Colonic mucosa (tissue), 4 donors: ENCODE results near the gene FRYL. TPM values are rescaled to one million over a fixed set of nuclear protein-coding genes. Genes with fewer than 3 reads are reported as not detected.

Experiments
- DNase-seq: peaks from one replicate; pipeline ENCODE4 v3.0.0-alpha.2; 2020
- H3K27ac ChIP-seq: fragments of 200-600 bp; one replicate; pipeline ENCODE4 v1.8.0; 2021
- H3K27me3 ChIP-seq: fragments of 200-600 bp; one replicate; pipeline ENCODE4 v1.8.0; 2021
- H3K36me3 ChIP-seq: fragments of 200-600 bp; one replicate; pipeline ENCODE4 v1.8.0; 2021
- H3K4me1 ChIP-seq: fragments of 200-600 bp; one replicate; pipeline ENCODE4 v1.8.0; 2021; ENCODE audit warnings: mild to moderate bottlenecking
- H3K4me3 ChIP-seq: fragments of 200-600 bp; one replicate; pipeline ENCODE4 v1.8.0; 2021
- H3K9ac ChIP-seq, 2 donors: one replicate each; pipeline ENCODE4 v1.7.0; 2013; ENCODE audit warnings: control low read depth in 2 of 2, low read depth in 2 of 2, low read length in 2 of 2
- H3K9me3 ChIP-seq: fragments of 200-600 bp; one replicate; pipeline ENCODE4 v1.8.0; 2021
- CTCF ChIP-seq: fragments of 200-600 bp; IDR thresholded peaks from one replicate; pipeline ENCODE4 v1.8.0; 2022; ENCODE audit warnings: antibody characterized with exemption, mild to moderate bottlenecking
- intact Hi-C: fragments of 100-400 bp; cut with DNase I; formaldehyde crosslinking; loops from one replicate; pipeline ENCODE4 v1.14.1; 2022
- total RNA-seq, 2 donors: library from RNA; stranded (reverse); fragmentation: NEBNext Ultra II Directional in 1 of 2; extraction: Animal tissue kit (Norgen Biotek cat#: 25700) in 1 of 2; gene quantifications; one replicate each; pipeline ENCODE4 v1.2.1, GENCODE V29; 2021
- donor health status: healthy.
- donor health status: DM: no; HTN: no; CAD: no.
- donor health status: DM: no; HTN: no; CAD: no.

FRYL gene
- total RNA-seq, 2 donors from 2014 or later = 193 to 292 TPM

- Histone ChIP-seq H3K4me3 (no peak overlapping the region), H3K27me3 (no peaks in the 10 kb centered on the region), H3K27ac (no peak overlapping the region), H3K4me1 (no peaks in the 10 kb centered on the region), H3K36me3 (no peaks in the 10 kb centered on the region), H3K9ac (no peak overlapping the region), H3K9me3 (no peaks in the 10 kb centered on the region)
- TF ChIP-seq CTCF = no peak
- no peak for DNase-seq
- intact Hi-C loops = no loop called here
Measured at GRCh38 chr4:48645225-48645794, 134.8 kb downstream of the FRYL start.

GRCh38 chr4:48642421-48643374 lies 137.4 kb downstream of the FRYL start:
- Histone ChIP-seq H3K9me3 (no peaks in the 10 kb centered on the region), H3K27ac (no peak overlapping the region), H3K9ac (no peak overlapping the region), H3K4me1 (no peaks in the 10 kb centered on the region), H3K27me3 (no peaks in the 10 kb centered on the region), H3K36me3 (no peaks in the 10 kb centered on the region), H3K4me3 (no peak overlapping the region)
- DNase-seq = no peak
- intact Hi-C loops = no loop called here
- no peak for TF ChIP-seq CTCF

- Histone ChIP-seq H3K9me3 (no peaks in the 10 kb centered on the region), H3K27ac (no peak overlapping the region), H3K4me3 (no peak overlapping the region), H3K36me3 (no peaks in the 10 kb centered on the region), H3K27me3 (no peaks in the 10 kb centered on the region), H3K9ac (no peak overlapping the region), H3K4me1 (no peaks in the 10 kb centered on the region)
- TF ChIP-seq CTCF = no peak
- DNase-seq = no peak
- intact Hi-C loops = no loop called here
Measured at GRCh38 chr4:48641401-48641800, 138.7 kb downstream of the FRYL start.

GRCh38 chr4:48640699-48641098 lies 139.4 kb downstream of the FRYL start:
- Histone ChIP-seq H3K9ac (no peak overlapping the region), H3K9me3 (no peaks in the 10 kb centered on the region), H3K36me3 (no peaks in the 10 kb centered on the region), H3K4me3 (no peak overlapping the region), H3K4me1 (no peaks in the 10 kb centered on the region), H3K27me3 (no peaks in the 10 kb centered on the region), H3K27ac (no peak overlapping the region)
- DNase-seq = no peak
- intact Hi-C loops = no loop called here
- TF ChIP-seq CTCF = no peak

GRCh38 chr4:48640225-48640624 lies 139.9 kb downstream of the FRYL start:
- no peak for DNase-seq
- H3K36me3 ChIP-seq = no peaks in the 10 kb centered on the region
- H3K27me3 ChIP-seq = no peaks in the 10 kb centered on the region
- H3K9me3 ChIP-seq = no peaks in the 10 kb centered on the region
- TF ChIP-seq CTCF = no peak
- no peak overlapping the region for H3K4me3 ChIP-seq
- no peak overlapping the region for H3K9ac ChIP-seq
- H3K27ac ChIP-seq = no peak overlapping the region
- no peaks in the 10 kb centered on the region for H3K4me1 ChIP-seq
- intact Hi-C loops = no loop called here
